ENCODE data around the gene PTEN. TPM values are rescaled to one million over a fixed set of nuclear protein-coding genes. Genes with fewer than 3 reads are reported as not detected.
"Not testable (repeated sequence)": the region's sequence is repeated elsewhere in the genome, so short reads cannot be mapped to it uniquely, and the experiment has no call there.

Gene PTEN
- total RNA-seq, 1 donor from 2014 or later: 48.5 TPM

DNA sequence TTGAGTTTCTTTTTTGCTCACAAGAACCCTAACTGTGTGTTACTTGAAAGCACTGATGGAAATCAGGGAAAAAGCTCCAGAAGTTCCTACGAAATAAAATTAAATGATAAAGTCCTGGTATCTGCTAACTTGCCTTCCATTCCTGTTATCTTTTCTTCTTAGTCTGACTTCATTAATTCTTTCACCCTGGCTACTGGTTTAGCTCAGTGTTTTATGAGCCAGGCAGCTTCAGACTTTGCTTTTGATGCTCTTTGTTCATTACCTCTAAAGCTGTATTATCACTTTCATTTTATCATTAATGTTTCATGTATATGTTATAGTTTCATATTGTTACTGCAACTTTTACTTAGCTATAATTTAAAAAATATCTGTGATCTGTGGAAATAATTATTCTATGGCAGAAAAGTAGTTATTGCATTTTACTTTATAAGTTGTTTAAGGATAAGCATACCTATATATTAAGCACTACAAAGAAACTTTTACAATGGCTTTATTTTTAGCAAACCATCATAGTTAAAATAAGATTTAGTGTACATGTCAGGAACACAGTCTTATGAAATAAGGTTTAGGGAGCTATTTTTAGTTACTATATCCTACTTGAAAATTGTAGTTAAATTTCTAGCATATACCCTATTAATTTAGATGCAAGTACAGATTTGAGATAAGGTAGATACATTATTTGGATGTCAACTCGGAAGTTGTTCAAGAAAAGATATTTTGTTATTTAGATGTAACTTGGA is 19.3 kb downstream of the PTEN start:
- Mint-ChIP-seq H3K4me3 (ENCODE audit: low read depth) (no peak overlapping the region), H3K27me3 (ENCODE audit: low read depth) (no peaks in the 10 kb centered on the region), H3K9me3 (peaks cover 37% of the 10 kb centered on the region), H3K36me3 (ENCODE audit: low read depth) (peaks cover 73% of the 10 kb centered on the region), H3K27ac (no peak overlapping the region), H3K4me1 (ENCODE audit: low read depth) (peaks cover 27% of the 10 kb centered on the region)
- intact Hi-C loops (cut with micrococcal nuclease): no loop called here
- DNase-seq (ENCODE audit: low spot score): no peak

DNA sequence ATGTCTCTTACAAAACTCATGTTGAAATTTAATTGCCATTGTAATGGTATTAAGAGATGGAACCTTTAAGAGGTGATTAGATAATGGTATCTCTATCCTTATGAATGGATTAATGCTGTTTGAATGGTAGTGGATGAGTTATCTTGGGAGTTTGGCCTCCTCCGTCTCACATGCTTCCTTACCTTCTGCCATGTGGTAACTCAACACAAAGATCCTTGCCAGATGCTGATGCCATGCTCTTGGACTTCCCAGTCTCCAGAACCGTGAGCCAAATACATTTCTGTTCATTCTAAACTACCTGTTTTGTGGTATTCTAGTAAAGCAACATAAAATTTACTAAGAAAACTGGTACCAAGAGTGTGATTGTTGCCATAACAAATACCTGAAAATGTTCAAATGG is 23.2 kb downstream of the PTEN start:
- no peaks in the 10 kb centered on the region for H3K27me3 Mint-ChIP-seq (ENCODE audit: low read depth)
- intact Hi-C loops (cut with micrococcal nuclease): no loop called here
- H3K4me1 Mint-ChIP-seq (ENCODE audit: low read depth): peaks cover 13% of the 10 kb centered on the region
- DNase-seq (ENCODE audit: low spot score): no peak
- no peak overlapping the region for H3K4me3 Mint-ChIP-seq (ENCODE audit: low read depth)
- H3K27ac Mint-ChIP-seq: no peak overlapping the region
- H3K9me3 Mint-ChIP-seq: peaks cover 25% of the 10 kb centered on the region
- peaks cover 55% of the 10 kb centered on the region for H3K36me3 Mint-ChIP-seq (ENCODE audit: low read depth)

DNA sequence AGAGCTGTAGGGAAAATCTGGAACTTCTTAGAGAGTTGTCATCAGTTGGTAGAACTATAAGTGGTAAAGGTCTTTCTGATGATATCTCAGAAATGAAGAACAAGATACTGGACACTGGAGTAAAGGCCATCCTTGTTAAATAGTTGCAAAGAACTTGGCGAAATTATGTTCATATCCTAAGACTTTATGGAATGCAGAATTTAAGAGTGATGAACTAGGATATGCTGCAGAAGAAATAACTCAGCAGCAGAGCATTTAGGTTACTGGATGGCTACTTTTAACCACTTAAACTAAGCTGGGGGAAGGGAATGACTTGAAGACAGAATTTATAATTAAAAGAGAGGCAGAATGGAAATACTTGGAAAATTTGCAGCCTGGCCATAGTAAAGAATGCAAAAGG is 23.7 kb downstream of the PTEN start:
- H3K27me3 Mint-ChIP-seq (ENCODE audit: low read depth): no peaks in the 10 kb centered on the region
- H3K27ac Mint-ChIP-seq: no peak overlapping the region
- H3K9me3 Mint-ChIP-seq: peaks cover 20% of the 10 kb centered on the region
- no peak for DNase-seq (ENCODE audit: low spot score)
- intact Hi-C loops (cut with micrococcal nuclease): no loop called here
- H3K36me3 Mint-ChIP-seq (ENCODE audit: low read depth): peaks cover 50% of the 10 kb centered on the region
- no peak overlapping the region for H3K4me3 Mint-ChIP-seq (ENCODE audit: low read depth)
- H3K4me1 Mint-ChIP-seq (ENCODE audit: low read depth): peaks cover 8% of the 10 kb centered on the region

DNA sequence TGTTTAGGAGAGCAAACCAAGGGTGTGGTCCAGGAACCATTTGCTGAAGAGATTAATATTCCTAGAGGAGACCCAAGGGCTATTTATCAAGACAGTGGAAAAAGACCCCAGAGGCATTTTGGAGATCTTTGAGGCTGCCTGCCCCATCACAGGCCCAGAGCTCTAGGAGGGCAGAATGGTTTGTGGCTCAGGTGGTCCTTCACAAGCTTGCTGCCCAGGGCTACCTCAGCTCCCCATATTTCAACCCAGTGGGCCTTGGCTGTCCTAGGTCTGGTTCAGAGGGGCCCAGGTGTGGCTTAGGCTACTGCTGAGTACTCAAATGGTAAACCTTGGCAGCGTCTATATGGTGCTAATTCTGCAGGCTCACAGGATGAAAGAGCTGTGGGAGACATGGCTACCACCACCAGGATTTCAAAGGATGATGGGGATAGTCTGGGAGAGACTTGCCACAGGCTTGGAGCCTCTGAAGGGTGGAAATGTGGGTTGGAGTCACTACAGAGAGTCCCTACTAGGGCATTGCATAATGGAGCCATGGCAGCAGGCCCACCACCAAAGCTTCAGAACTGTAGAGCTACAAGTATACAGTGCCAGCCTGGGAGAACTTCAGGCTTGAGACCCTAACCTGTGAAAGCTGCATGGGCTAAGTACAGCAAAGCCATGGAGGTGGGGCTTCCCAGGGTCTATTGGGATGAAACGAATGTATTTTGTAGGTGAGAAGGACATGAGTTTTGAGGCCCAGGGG is 24.3 kb downstream of the PTEN start:
- Mint-ChIP-seq H3K27me3 (ENCODE audit: low read depth) (no peaks in the 10 kb centered on the region), H3K27ac (no peak overlapping the region), H3K36me3 (ENCODE audit: low read depth) (peaks cover 51% of the 10 kb centered on the region), H3K4me1 (ENCODE audit: low read depth) (peaks cover 9% of the 10 kb centered on the region), H3K9me3 (peaks cover 19% of the 10 kb centered on the region), H3K4me3 (ENCODE audit: low read depth) (no peak overlapping the region)
- DNase-seq (ENCODE audit: low spot score): no peak
- intact Hi-C loops (cut with micrococcal nuclease): no loop called here

DNA sequence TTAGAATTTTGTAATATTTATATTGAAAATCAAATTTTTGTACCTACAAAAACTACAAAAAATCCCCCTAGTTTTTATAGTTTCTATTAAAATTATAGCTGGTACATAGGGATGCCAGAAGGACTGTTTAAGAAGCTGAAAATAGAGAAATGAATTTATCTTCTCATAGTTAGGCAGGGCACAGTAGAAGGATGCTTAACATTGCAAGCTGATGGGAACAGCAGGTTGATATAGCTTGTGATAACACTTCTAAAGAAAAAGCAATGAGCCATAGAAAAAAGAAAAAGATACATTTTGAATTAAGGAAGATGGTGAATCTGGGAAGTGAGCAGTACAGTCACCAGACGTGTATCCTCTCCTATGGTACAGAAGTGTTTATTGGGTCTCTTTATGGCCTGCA is 32.0 kb downstream of the PTEN start:
- intact Hi-C loops (cut with micrococcal nuclease): no loop called here
- Mint-ChIP-seq H3K9me3 (peaks cover 18% of the 10 kb centered on the region), H3K36me3 (ENCODE audit: low read depth) (peaks cover 66% of the 10 kb centered on the region), H3K4me3 (ENCODE audit: low read depth) (no peak overlapping the region), H3K27ac (no peak overlapping the region), H3K27me3 (ENCODE audit: low read depth) (no peaks in the 10 kb centered on the region), H3K4me1 (ENCODE audit: low read depth) (peaks cover 4% of the 10 kb centered on the region)
- no peak for DNase-seq (ENCODE audit: low spot score)

DNA sequence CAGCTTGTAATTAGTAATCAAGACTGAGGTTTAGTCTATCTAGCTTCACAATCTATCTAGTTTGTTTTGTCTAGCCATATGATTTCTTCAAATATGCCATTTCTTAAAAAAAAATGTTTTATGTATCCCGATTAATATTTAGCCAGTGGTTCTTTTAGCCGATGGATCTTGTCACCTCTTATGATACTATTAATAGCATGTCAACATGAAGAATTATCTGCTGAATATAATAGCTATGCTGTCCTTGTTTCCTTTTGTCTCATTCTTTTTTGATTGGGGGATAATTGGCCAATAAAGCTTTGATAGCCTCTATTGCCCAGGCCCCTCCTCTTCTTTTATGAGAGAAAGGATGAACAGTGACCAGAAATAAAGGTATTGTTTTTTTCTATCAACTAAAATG is 32.8 kb downstream of the PTEN start:
- H3K27ac Mint-ChIP-seq: no peak overlapping the region
- peaks cover 74% of the 10 kb centered on the region for H3K36me3 Mint-ChIP-seq (ENCODE audit: low read depth)
- H3K4me1 Mint-ChIP-seq (ENCODE audit: low read depth): peaks cover 4% of the 10 kb centered on the region
- peaks cover 24% of the 10 kb centered on the region for H3K9me3 Mint-ChIP-seq
- no peak for DNase-seq (ENCODE audit: low spot score)
- H3K4me3 Mint-ChIP-seq (ENCODE audit: low read depth): no peak overlapping the region
- intact Hi-C loops (cut with micrococcal nuclease): no loop called here
- H3K27me3 Mint-ChIP-seq (ENCODE audit: low read depth): no peaks in the 10 kb centered on the region

DNA sequence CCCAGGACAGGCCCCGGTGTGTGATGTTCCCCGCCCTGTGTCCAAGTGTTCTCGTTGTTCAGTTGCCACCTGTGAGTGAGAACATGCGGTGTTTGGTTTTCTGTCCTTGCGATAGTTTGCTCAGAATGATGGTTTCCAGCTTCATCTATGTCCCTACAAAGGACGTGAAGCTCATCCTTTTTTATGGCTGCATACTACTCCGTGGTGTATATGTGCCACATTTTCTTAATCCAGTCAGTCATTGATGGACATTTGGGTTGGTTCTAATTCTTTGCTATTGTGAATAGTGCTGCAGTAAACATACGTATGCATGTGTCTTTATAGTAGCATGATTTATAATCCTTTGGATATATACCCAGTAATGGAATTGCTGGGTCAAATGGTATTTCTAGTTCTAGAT is 34.5 kb downstream of the PTEN start:
- intact Hi-C loops (cut with micrococcal nuclease); H3K27ac Mint-ChIP-seq; H3K4me3 Mint-ChIP-seq (ENCODE audit: low read depth); H3K27me3 Mint-ChIP-seq (ENCODE audit: low read depth); H3K4me1 Mint-ChIP-seq (ENCODE audit: low read depth); DNase-seq (ENCODE audit: low spot score): not testable (repeated sequence)
- Mint-ChIP-seq H3K36me3 (ENCODE audit: low read depth) (peaks cover 85% of the 10 kb centered on the region), H3K9me3 (peaks cover 35% of the 10 kb centered on the region)

DNA sequence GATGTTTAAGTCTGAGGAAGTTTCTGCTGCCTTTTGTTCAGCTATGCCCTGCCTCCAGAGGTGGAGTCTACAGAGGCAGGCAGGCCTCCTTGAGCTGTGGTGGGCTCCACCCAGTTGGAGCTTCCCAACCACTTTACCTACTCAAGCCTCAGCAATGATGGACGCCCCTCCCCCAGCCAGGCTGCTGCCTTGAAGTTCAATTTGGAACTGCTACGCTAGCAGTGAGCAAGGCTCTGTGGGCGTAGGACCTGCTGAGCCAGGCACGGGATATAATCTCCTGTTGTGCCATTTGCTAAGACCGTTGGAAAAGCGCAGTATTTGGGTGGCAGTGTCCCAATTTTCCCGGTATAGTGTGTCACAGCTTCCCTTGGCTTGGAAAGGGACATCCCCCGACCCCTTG is 40.0 kb downstream of the PTEN start:
- H3K27ac Mint-ChIP-seq; intact Hi-C loops (cut with micrococcal nuclease); DNase-seq (ENCODE audit: low spot score); H3K27me3 Mint-ChIP-seq (ENCODE audit: low read depth); H3K4me3 Mint-ChIP-seq (ENCODE audit: low read depth): not testable (repeated sequence)
- Mint-ChIP-seq H3K9me3 (peaks cover 24% of the 10 kb centered on the region), H3K36me3 (ENCODE audit: low read depth) (peaks cover 95% of the 10 kb centered on the region), H3K4me1 (ENCODE audit: low read depth) (peaks cover 19% of the 10 kb centered on the region)

DNA sequence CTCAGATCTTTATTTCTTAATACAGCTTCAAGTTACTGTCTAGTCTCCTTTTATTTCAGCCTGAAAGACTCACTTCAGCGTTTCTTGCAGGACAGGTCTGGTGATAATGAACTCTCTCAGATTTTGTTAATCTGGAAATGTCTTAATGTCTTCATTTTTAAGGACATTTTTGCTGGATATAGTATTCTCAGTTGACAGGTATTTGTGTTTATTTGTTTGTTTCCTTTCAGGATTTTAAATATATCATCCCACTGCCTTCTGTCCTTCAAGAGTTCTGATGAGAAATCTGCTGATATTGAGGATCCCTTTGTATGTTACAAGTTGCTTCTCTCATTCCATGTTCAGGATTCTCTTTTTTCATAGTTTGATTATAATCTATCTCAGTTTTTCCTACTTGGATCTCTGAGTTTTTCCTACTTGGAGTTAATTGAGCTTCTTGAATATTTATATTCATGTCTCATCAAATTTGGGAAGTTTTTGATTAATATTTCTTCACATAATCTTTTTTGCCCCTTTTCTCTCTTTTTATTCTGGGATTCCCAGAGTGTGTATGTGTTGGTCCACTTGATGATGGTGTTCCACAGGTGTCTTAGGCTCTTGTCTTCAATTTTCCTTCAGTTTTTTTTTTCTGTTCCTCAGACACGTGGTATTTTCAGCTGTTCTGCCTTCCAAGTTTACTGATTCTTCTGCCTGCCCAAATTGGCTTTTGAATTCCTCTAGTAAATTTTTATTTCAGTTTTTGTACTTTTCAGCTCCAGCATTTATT is 49.9 kb downstream of the PTEN start:
- intact Hi-C loops (cut with micrococcal nuclease): no loop called here
- H3K36me3 Mint-ChIP-seq (ENCODE audit: low read depth): peaks cover 88% of the 10 kb centered on the region

DNA sequence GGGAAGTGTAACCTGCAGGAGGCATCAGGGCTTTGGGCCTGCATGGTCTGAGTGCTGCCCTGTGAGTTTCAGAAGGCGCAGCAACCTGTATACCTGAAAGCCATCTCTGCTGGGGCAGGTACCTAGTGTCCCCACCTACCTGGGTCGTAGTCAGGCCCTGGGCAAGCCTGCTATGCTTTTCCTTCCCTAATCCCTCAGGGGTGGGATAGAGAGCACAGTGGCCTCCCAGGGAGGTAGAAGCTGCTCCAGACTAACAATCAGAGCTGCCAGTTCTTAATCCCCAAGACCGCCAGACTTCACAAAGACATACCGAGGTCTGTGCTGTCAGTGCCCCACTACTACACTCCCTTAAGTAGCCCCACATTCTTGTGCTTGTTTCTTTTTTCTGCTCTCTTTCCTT is 52.0 kb downstream of the PTEN start:
- peaks cover 77% of the 10 kb centered on the region for H3K36me3 Mint-ChIP-seq (ENCODE audit: low read depth)
- intact Hi-C loops (cut with micrococcal nuclease): no loop called here
- H3K4me3 Mint-ChIP-seq (ENCODE audit: low read depth): no peak overlapping the region
- H3K4me1 Mint-ChIP-seq (ENCODE audit: low read depth): peaks cover 39% of the 10 kb centered on the region
- peaks cover 36% of the 10 kb centered on the region for H3K9me3 Mint-ChIP-seq
- DNase-seq (ENCODE audit: low spot score): no peak
- no peak overlapping the region for H3K27ac Mint-ChIP-seq
- H3K27me3 Mint-ChIP-seq (ENCODE audit: low read depth): no peaks in the 10 kb centered on the region

More for the DNA sequence above, 49.9 kb downstream of the PTEN start:
- peaks cover 31% of the 10 kb centered on the region for H3K4me1 Mint-ChIP-seq (ENCODE audit: low read depth)
- no peak overlapping the region for H3K4me3 Mint-ChIP-seq (ENCODE audit: low read depth)
- no peak overlapping the region for H3K27ac Mint-ChIP-seq
- H3K9me3 Mint-ChIP-seq: peaks cover 36% of the 10 kb centered on the region
- no peak for DNase-seq (ENCODE audit: low spot score)
- no peaks in the 10 kb centered on the region for H3K27me3 Mint-ChIP-seq (ENCODE audit: low read depth)

DNA sequence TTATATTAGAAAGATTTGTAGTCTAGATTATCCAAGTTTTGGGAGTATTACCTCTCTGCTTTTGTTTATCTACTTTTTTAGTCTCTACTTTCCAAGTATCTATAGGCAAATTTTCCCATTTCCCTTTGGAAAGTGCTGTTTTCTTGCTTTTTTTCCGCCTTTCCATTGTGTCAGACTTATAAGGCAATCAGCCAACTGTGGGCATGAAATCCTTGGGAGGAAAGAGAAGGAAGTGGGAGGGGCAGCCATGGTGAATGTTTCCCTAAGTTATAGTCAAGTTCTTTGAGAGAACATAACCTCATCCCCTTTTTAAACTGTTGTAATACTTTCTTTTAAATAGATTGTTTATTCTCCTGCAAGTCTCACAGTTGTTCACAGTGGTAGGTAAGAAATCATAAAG is 52.6 kb downstream of the PTEN start:
- no peak for DNase-seq (ENCODE audit: low spot score)
- Mint-ChIP-seq H3K27me3 (ENCODE audit: low read depth) (no peaks in the 10 kb centered on the region), H3K36me3 (ENCODE audit: low read depth) (peaks cover 71% of the 10 kb centered on the region), H3K4me1 (ENCODE audit: low read depth) (peaks cover 39% of the 10 kb centered on the region), H3K4me3 (ENCODE audit: low read depth) (no peak overlapping the region), H3K27ac (no peak overlapping the region), H3K9me3 (peaks cover 32% of the 10 kb centered on the region)
- intact Hi-C loops (cut with micrococcal nuclease): no loop called here

DNA sequence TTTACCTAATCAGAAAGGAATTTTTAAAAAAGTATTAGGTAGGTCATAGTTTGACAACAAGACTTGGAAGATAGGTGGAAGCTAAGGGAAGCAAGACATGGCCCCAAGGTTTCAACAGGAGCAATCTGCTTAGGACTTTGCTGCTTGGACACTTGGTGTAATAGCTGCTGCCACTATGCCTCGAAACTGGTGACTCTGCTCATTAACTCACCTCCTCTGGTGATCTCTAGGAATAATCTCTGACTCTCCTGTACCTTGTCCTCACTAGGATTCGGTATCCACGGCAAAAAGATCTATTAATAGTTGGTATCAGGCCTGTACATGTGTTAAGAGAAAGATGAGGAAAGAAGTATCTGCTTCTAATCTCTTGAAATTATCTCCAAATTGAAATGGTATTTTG is 53.1 kb downstream of the PTEN start:
- H3K4me1 Mint-ChIP-seq (ENCODE audit: low read depth): peaks cover 39% of the 10 kb centered on the region
- H3K36me3 Mint-ChIP-seq (ENCODE audit: low read depth): peaks cover 70% of the 10 kb centered on the region
- no peaks in the 10 kb centered on the region for H3K27me3 Mint-ChIP-seq (ENCODE audit: low read depth)
- intact Hi-C loops (cut with micrococcal nuclease): no loop called here
- H3K27ac Mint-ChIP-seq: no peak overlapping the region
- peaks cover 27% of the 10 kb centered on the region for H3K9me3 Mint-ChIP-seq
- no peak overlapping the region for H3K4me3 Mint-ChIP-seq (ENCODE audit: low read depth)
- DNase-seq (ENCODE audit: low spot score): no peak

Data from activated T-helper 2 cell treated with anti-CD3 and anti-CD28 coated beads, Interferon-gamma antibody, Interleukin-2, Interleukin-4, amounts not matched to agents 10 μg/mL and 5 μg/mL and 100 μg/mL, durations not matched to agents 14 hours and 24 hours and 36 hours (primary cell).